ENCODE data around the gene ZC3H12A. TPM values are rescaled to one million over a fixed set of nuclear protein-coding genes. Genes with fewer than 3 reads are reported as not detected.

The ZC3H12A gene
- total and polyA plus RNA-seq, 2 of the 8 experiments (the other 6 are each of a cell fraction or from before 2014, with no cell fraction given) = 7.4 to 10.0 TPM

DNA sequence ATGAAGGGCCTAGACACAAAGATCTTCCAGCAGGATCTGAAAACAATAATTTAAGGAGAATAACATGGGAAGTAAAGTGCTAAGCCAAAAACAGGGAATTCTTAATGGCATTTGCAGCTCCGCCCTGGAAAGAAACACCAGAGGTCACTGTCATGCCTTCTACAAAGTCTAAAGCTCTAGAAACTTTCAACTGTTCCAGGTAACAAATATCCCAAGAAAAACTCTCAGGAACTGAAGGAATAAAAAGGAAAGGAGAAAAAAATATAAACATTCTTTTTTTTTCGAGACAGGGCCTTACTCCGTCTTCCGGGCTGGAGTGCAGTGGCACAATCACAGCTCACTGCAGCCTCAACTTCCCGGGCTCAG, 13.2 kb downstream of the ZC3H12A start:
- Histone ChIP-seq H2BK15ac (ENCODE audit: low read length) (no peak overlapping the region), H3K23me2 (ENCODE audit: low read depth, low read length) (no peaks in the 10 kb centered on the region), H3K9me3 (ENCODE audit: insufficient read depth in 2 of 2, low read depth in 1 of 2, low read length in 1 of 2) (no peaks in the 10 kb centered on the region), H2BK20ac (ENCODE audit: low read length) (no peak overlapping the region), H3K56ac (replicated peaks; ENCODE audit: insufficient read length, low read depth, low read length) (no peak overlapping the region), H3K14ac (ENCODE audit: insufficient read length) (no peak overlapping the region), H2AK5ac (ENCODE audit: low read depth, low read length) (no peak overlapping the region), H3K4me2 (ENCODE audit: insufficient read depth in 1 of 2, low read depth in 2 of 2, low read length in 2 of 2) (no peak overlapping the region), H3K27ac (ENCODE audit: low read depth, low read length) (no peak overlapping the region), H4K20me1 (replicated peaks in 1 of 2; ENCODE audit: control insufficient read depth in 1 of 2, insufficient read depth in 2 of 2, low read length in 2 of 2) (peaks cover 0 to 2% of the 10 kb centered on the region in 2 experiments), H3K79me1 (ENCODE audit: low read depth, low read length) (no peaks in the 10 kb centered on the region), H2BK5ac (ENCODE audit: low read depth, low read length) (no peak overlapping the region), H3K9ac (replicated peaks in 1 of 4; ENCODE audit: extremely low read depth in 1 of 4, low read depth in 3 of 4, low read length in 3 of 4) (no peak overlapping the region), H2AFZ (ENCODE audit: low read length) (no peak overlapping the region), H3K36me3 (ENCODE audit: control insufficient read depth in 2 of 4, insufficient read depth in 4 of 4, low read length in 3 of 4) (peaks cover 0 to 11% (median 3%) of the 10 kb centered on the region in 4 experiments; a peak in 3 of 8 replicates), H4K5ac (ENCODE audit: insufficient read length, low read depth, low read length) (no peak overlapping the region), H3K4me3 (ENCODE audit: extremely low read depth in 1 of 4, insufficient read depth in 2 of 4, low read depth in 3 of 4, low read length in 4 of 4) (no peak overlapping the region), H3K18ac (ENCODE audit: extremely low read depth, low read length) (no peak overlapping the region), H3K79me2 (ENCODE audit: control insufficient read depth in 1 of 2, insufficient read depth in 2 of 2, low read length in 2 of 2) (no peaks in the 10 kb centered on the region), H2BK12ac (ENCODE audit: low read depth, low read length) (no peak overlapping the region), H4K91ac (replicated peaks; ENCODE audit: insufficient read length, low read length) (no peak overlapping the region), H2BK120ac (replicated peaks; ENCODE audit: low read depth, low read length) (no peak overlapping the region), H3K27me3 (replicated peaks in 1 of 4; ENCODE audit: control insufficient read depth in 3 of 4, extremely low read depth in 1 of 4, insufficient read depth in 3 of 4, low read length in 3 of 4) (no peaks in the 10 kb centered on the region), H3K4me1 (replicated peaks in 1 of 4; ENCODE audit: control insufficient read depth in 3 of 4, insufficient read depth in 4 of 4, low read length in 3 of 4) (peaks cover 0 to 5% (median 1%) of the 10 kb centered on the region in 4 experiments; a peak in 3 of 7 replicates), H3K4ac (replicated peaks; ENCODE audit: insufficient read length, low read depth, low read length) (no peak overlapping the region), H3K23ac (ENCODE audit: insufficient read length) (no peak overlapping the region), H4K8ac (ENCODE audit: extremely low read depth, insufficient read depth, low read length) (no peak overlapping the region)
- 85% methylated on average over 5 of the region's 5 CpGs; no CpG with 5 or more reads in 1 of the 2 experiments for WGBS, 2 experiments (ENCODE audit: extremely low coverage in 1 of 2, insufficient coverage in 1 of 2, insufficient read length in 1 of 2, insufficient replicate concordance in 2 of 2, low coverage in 1 of 2, low lambda C conversion rate in 2 of 2, missing lambda C conversion rate in 1 of 2)
- DNase-seq (ENCODE audit: low read depth in 1 of 2, low spot score in 2 of 2) = no peak
- CTCF ChIA-PET (ENCODE audit: partially characterized antibody) = interaction anchor here (0.6 to 21.7 kb wide), 35 partner anchors 8 to 1022 kb away, joined by 3 to 382 read pairs (median 4); partner anchors contain the start of genes MEAF6 and ZC3H12A
- POLR2A ChIA-PET (ENCODE audit: partially characterized antibody) = interaction anchor here (0.7 to 5.6 kb wide), 6 partner anchors 11 to 37 kb away, joined by 3 to 68 read pairs (median 13); partner anchors contain the start of genes MEAF6 and ZC3H12A
- no peak for TF ChIP-seq EGR1 (IDR thresholded peaks at IDR 0.05; ENCODE audit: borderline replicate concordance, low read depth, low read length)
- no peak for FAIRE-seq

Measured in H1 (cell line).